Breast epithelium (tissue), 3 donors: ENCODE results near the gene ROMO1. TPM values are rescaled to one million over a fixed set of nuclear protein-coding genes. Genes with fewer than 3 reads are reported as not detected.

Source experiments
- total RNA-seq, 3 donors: library from RNA; depleted of rRNA; stranded (reverse); fragments of >200 nt; gene quantifications; one replicate each; pipeline ENCODE4 v1.1.0, GENCODE V29; 2016

The ROMO1 gene
- total RNA-seq, 3 donors from 2014 or later: 231 to 348 (median 306) TPM

Other genes with a start within 250 kb of the ROMO1 start
- 10 to 100 TPM; 22.2 to 28.5 (median 23.3) TPM for gene CEP250, start 243.8 kb upstream of the ROMO1 start, total RNA-seq
- gene C20orf173, start 169.8 kb upstream of the ROMO1 start, total RNA-seq: not detected
- gene ERGIC3, start 157.3 kb upstream of the ROMO1 start, total RNA-seq: 100 to 1,000 TPM; 221 to 243 (median 239) TPM
- gene SPAG4, start 83.6 kb upstream of the ROMO1 start, total RNA-seq: 1 to 10 TPM; 3.4 to 9.2 (median 3.4) TPM
- 100 to 1,000 TPM in 2 of 3 donors, 10 to 100 TPM in 1; 41.1 to 135 (median 117) TPM for gene CPNE1, start 34.5 kb upstream of the ROMO1 start, total RNA-seq
- gene RBM12, start 34.5 kb upstream of the ROMO1 start, total RNA-seq: 10 to 100 TPM; 22.7 to 40.1 (median 34.4) TPM
- 10 to 100 TPM; 31.7 to 39.7 (median 36.1) TPM for gene NFS1, start 53 bp upstream of the ROMO1 start, total RNA-seq
- gene RBM39, start 42.9 kb downstream of the ROMO1 start, total RNA-seq: 100 to 1,000 TPM; 305 to 660 (median 527) TPM
- 10 to 100 TPM; 48.5 to 60.0 (median 59.7) TPM for gene PHF20, start 72.6 kb downstream of the ROMO1 start, total RNA-seq